Hypothalamus (tissue), 51 donors: ENCODE results near the gene CDK11A.
A peak's percentile ranks its signal among the peaks of the same experiment; 100 is the strongest.
"Not testable (repeated sequence)": the region's sequence is repeated elsewhere in the genome, so short reads cannot be mapped to it uniquely, and the experiment has no call there.

Experiments used
- DNase-seq, 51 donors: peaks; one replicate each; lab custom pipeline; 2025; lab: John Stamatoyannopoulos, UW

The CDK11A gene

DNA sequence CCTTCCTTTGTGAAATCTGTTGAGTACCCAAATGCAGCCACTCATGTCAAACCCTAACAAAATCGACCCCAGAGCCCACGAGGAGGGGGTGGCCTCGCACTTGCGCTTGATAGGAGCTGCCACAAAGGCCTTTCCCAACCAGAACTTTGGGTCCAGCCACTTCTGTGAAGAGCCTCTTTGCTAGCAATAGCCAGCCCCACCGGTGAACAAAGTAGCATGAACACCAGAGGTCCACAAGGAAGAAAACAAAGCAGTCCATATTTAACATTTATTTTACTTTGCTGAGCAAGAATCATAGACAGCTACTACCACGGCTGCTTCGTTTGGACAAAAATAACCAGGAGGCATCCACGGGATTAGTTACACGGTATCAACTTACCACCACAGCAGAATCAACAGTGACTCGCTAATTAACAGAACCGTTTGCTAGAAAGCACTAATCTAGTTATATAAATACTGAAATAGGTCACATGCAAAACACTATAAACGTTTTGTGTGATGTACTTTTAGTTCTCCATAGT lies 3.0 kb upstream of the CDK11A start:
- not testable (repeated sequence) for DNase-seq

DNA sequence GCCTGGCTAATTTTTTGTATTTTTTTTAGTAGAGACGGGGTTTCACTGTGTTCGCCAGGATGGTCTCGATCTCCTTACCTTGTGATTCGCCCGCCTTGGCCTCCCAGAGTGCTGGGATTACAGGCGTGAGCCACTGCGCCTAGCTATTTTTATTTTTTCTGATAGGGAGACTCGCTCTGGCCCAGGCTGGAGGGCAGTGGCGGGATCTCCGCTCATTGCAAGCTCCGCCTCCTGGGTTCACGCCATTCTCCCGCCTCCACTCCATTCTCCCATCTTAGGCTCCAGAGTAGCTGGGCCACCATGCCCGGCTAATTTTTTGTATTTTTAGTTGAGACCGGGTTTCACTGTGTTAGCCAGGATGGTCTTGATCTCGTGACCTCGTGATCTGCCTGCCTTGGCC lies 1.9 kb upstream of the CDK11A start:
- DNase-seq, result not testable (repeated sequence)

DNA sequence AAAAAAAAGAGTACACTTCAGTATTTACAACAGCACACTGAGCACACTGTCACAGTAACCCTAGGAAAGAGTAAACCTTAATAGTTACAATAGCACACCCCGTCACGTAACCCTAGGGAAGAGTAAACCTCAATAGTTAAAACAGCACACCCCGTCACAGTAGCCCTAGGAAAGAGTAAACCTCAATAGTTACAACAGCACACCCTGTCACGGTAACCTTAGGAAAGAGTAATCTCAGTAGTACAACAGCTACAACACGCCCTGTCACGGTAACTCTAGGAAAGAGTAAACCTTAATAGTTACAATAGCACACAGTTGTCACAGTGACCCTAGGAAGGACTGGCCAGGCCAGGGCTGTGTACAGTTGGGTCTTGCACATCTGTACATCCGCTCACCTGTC lies 3.0 kb downstream of the CDK11A start:
- no peak for DNase-seq

DNA sequence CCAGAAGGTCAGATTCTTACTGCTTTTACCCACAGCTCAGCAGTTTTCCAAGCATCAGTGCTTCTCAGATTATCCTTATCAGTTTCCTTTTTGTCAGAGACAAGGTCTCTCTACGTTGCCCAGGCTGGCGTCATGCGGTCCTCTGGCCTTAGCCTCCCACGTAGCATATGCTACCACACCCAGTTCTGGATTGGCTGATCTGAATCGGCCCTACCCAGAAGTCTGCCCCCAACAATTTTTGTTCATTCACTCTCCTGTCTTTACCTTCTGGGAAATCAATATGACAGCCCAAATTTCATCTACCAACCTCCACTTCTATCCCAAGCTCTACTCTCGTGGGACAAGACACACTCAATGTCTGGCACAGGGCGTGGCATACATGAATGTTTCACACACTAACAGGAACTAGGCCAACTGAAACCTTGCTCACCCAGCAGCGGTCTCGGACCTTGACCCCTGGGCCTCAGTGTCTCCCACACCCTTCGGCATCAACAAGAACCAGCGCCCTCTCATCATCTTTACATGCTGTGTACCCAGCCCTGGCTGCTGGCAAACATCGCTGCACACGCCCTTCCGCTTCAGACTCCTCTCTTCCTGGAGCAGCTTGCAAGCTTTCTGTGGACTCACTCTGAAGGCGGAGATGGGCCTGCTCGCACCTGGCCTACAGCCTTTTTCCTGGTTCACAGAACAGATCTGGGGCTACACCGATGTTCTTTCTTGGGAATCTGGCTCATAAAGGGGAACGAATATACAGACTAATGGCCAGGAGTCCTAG lies 8.9 kb downstream of the CDK11A start:
- DNase-seq, result not testable (repeated sequence)

DNA sequence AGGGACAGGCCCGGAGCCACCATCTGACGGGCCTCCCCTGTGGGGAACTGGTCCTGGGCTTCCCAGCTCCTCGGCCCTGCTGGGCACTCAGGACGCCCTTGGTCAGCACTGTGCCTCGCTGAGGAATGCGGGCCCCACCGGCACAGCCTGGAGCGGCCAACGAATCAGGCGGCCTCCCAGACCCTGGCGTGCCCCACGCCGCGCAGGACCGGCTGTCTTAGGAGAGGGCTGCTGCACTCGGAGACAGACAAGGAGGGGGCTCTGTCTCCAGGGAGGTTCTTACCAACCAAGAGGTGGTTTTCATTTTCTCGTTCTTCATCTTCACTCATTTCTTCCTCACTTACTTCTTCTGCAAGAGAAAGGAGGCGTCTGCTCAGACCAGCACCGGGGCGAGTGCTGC lies 16.3 kb downstream of the CDK11A start:
- not testable (repeated sequence) for DNase-seq

DNA sequence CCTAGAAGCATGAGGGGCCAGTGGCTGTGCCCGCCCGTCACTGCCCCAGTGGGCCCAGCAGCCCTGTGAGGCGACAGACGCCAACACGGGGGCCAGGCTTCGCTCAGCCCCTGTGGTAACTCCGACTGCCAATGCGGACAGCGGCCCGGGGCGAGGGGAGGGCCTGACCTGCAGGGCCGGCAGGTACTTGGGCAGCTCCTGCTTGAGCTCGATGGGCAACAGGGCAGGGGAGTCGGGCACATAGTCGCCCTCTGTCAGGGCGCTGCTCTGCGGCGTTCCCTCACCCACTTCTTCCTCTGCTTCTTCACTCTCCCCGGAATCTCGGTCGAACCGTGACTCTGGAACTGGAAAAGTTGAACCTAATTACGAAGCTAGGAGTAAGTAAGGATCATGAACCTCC lies 16.9 kb downstream of the CDK11A start:
- not testable (repeated sequence) for DNase-seq

DNA sequence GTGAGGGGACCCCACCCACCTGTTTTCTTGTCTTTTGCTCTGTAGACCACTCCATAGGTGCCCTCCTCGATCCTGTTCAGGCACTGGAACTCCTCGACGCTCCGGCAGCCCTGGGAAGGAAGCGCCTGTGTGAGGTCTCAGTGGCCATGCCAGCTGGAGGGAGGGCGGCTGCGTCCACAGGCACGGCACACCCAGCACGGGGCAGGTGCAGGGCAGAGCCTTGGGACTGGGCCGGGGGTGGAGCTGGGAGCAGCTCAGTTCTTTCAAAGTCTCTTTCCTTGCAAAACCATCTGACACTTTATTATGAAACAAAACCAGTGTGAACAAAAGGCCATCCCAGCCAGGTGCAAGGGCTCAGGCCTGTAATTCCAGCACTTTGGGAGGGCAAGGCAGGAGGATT lies 18.5 kb downstream of the CDK11A start:
- not testable (repeated sequence) for DNase-seq

DNA sequence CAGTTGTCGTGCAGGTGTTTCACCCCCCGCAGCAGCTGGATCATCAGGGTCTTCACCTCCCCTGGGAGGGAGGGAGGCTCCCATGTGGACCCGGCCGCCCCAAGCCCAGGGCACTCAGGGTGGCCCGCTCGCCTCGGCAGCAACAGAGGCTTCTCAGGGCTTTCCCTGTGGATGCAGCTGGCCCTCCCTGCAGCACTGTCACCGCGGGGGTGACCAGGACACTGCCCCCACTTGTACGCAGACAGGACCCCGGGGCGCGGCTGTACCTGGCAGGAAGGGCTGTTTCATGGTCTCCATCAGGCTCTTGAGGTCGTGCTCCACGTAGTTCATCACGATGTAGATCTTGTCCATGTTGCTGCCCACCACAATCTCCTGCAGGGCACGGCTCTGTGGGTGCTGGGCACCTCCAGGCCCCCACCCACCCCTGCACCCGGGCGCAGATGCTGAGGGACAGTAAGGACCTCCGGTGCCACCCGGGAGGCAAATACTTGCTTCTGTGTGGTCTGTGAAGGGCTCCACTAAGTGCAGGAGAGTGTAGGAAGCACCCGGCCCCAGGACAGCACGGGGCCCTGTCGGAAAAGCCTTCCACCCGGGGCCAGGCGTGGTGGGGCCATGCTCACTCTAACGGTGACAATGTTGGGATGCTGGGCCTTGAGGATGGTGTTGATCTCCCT lies 19.7 kb downstream of the CDK11A start:
- DNase-seq, result not testable (repeated sequence)

DNA sequence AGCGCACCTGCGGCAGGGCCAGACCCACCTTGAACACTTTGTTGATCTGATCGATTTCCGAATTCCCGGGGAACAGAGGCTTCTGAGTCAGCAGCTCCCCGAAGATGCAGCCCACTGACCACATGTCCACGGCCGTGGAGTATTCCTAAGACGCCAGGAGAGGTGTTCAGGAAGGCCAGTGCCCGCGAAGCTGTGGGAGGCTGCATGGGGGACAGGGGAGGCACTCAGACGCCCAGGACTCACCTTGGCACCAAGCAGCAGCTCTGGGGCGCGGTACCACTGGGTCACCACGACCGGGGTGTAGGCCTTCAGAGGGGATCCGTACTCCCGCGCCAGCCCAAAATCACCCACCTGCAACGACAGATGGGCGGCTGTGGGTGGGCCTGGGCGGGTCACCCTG lies 20.4 kb downstream of the CDK11A start:
- no peak for DNase-seq

DNA sequence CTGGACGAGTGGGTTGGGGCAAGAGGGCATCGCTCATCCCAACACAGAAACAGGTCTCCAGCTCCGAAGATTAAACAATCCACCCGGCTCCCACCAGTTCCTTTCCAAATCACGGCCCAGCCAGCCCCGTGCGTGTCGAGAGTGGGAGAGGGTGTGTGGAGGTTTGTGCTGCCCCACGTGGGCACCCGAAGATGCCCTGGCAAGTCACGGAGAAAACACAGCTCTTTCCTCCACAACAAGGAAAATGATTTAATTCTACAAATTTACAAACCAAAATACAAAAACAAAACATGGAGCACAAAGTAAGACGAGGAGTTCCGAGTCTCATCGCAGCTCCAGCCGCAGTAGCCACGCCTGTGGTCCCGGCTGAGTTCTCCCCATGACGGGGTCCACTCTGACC lies 21.7 kb downstream of the CDK11A start:
- not testable (repeated sequence) for DNase-seq

DNA sequence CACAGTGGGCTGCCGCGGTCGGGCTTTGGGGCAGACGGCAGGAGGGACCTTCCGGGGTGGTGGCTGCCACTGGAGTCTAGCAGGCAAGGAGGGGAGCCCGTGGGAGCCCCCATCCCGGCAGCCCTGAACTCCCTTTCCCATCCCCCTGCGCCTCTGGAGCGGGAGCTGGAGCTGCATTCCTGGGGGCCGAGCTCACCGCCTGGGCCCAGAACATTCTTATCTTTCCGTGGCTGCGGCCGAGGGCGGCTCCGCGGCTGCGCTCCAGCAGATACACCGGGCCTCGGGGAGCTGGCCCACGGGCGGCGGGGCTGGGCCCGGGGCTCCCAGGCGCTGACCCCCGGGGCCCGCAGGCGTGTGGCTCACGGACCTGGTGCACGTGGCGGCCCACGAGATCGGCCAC lies 23.6 kb downstream of the CDK11A start:
- DNase-seq, result not testable (repeated sequence)

DNA sequence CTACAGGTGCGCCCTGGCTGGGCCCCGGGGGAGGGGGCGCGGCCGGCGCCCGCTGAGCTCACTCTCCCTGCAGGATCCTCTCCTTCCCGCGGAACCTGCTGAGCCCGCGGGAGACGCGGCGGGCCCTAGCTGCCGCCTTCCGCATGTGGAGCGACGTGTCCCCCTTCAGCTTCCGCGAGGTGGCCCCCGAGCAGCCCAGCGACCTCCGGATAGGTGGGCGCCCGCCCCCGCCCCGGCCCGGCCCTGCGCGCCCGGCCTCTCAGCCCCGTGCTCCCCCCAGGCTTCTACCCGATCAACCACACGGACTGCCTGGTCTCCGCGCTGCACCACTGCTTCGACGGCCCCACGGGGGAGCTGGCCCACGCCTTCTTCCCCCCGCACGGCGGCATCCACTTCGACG lies 24.1 kb downstream of the CDK11A start:
- not testable (repeated sequence) for DNase-seq

DNA sequence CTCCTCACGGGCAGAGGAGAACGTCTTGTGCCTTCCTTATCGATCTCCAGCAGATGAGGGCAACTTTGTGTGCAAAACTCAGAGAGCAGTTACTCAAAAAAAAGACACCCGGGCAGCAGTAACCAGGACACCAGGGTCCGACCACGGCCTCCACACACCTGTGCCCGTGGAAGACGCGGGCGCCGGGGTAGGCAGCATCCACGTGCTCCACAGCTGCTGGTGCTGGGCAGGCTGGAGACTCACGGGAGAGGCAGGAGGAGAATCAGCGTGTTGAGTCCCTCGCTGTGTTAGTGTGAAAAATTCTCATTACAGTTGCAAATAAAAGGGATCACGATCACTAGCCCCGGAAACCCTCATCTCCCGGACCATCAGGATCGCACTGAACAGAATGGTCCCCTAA lies 25.1 kb downstream of the CDK11A start:
- DNase-seq, result not testable (repeated sequence)

DNA sequence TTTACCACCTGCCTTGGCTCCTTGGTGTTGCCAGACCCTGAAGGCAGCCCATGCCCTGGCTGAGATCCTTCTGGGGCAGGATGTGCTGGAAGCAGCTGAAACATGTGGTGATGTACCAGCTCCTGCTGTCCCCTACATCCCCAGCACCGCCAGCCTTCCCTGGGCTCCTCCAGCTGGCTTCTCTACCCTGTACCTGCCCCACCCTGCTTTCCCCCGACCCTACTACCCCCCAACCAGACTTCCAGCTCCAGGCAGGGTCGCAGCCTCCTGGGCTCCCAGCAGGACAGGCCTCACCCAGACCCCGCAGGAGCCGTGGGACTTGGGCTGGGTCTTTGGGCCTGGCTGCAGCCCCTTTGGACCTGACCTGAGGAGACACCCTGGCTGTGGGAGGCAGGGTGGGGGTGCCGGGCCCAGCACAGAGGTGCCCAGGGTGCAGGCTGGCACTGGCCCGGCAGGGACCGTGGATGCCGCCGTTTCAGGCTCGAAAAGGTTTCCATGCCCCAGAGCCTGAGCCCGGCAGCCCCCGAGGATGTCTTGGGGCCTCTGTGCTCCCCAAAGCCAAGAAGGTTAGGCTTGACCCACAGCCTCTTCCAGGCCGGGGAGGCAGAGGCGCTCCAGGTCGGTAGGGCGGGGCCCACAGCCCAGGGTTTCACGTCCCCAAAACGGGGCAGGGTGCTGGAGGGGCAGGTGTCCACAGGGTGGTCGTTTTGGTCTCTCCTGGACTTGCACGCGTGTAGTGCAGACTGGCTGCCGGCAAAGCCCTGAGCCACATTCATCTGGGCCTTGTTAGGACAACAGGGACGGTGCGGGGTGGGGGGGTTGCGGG lies 26.6 kb downstream of the CDK11A start:
- not testable (repeated sequence) for DNase-seq

DNA sequence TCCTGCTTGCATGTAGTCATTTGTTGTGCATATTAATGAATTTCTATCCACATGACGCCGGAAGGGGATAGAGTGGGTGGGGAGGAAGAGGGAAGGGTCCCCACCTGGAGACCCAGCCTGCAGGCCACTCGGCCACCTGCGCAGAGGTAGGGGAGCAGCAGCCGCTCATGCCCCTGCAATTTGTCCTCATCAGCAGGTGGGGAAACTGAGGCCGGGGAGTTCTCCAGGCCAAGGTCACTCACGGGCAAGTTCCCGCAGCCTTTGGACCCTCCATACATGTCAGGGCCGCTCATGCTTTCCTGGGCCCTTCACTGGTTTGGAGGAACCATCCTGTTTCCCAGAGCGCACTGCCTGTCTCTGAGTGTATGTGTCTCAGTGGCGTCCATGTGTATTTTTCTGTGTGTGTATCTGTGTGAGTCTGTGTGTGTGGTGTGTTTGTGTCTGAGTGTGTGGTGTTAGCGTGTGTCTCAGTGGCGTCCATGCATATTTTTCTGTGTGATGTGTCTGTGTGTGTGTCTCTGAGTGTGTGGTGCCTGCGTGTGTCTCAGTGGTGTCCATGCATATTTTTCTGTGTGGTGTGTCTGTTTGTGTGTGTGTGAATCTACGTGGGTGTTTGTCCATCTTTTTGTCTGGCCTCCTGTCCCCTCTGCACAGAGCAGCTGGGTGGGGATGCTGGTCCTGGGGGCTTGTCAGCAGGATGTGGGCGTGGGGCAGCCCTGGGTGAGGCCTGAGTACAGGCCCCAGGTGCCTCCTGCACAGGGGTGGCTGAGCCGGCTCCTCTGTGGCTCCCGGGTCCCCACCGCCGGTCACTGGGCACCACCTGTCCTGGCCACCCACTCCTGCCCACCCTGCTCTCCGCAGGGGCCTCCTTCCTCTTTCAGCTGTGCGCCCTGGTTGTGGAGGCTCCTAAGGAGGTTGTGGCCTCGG lies 27.5 kb downstream of the CDK11A start:
- DNase-seq, result not testable (repeated sequence)

DNA sequence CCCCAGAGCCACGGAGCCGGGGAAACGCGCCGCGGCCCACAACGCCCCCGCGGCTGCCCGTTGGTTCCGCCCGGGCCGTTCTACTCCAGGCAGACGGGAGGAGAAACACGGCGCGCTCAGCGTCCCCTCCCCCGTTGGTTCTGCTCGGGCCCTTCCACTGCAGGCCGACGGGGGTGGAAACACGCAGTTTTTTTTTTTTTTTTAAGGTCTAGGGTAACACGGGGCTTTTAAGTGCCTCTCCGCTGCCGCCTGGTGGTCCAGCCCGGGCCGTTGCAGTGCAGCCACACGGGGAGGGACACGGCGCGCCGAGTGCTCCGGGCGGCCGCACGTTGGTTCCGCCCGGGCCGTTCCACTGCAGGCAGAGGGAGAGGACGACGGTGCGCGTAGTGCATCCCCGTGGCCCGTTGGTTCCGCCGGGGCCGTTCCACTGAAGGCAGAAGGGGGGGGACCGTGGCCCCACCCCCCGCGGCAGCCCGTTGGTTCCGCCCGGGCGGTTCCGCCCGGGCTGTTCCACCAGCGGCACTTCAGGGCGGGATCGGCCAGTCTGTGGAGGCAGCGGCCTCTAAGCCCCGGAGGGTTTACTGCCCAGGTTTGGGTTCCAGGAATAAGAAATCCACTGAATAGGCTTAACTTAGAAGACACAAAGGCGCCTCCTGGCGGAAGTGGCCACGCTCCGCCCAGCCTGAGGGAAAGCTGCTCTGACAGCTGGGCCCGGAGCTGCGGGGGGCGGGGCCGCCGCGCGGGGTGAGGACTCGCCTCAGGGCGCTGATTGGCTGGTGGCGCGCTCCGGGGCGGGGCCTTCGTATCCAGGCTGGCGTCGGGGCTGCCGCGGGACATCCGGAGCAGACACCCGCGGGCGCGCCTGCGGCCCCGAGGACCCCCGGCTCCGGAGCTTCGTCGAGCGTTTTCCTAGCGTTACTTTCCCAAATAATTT lies 31.2 kb downstream of the CDK11A start, which contains the start of gene SLC35E2B:
Gene SLC35E2B (minus strand): TSS at position 82 of the 934 bp plus-strand sequence. CDS start 16,096 bp downstream, outside the sequence.
- peak in 50 of 51 donors; percentile 33 to 95 (median 84) for DNase-seq

DNA sequence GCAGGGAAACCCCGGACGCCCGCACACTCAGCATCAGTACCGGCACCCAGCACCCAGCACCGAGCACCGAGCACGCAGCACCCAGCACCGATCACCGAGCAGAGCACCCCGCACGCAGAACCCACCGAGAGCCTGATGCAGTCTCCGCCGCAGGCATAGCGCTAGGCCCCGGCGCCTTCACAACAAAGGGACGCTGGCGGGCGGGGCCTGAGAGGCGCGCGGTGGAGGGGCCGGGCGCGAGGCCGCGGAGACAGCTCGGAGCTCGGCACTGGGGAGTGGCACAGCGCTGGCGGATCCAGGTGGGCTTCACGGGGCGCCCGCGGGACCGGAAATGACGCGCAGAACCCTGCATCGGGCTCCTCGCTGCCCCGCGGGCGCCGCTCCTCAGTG lies 31.8 kb downstream of the CDK11A start:
- DNase-seq, result peak in 28 of 51 donors; percentile 40 to 90 (median 64)

DNA sequence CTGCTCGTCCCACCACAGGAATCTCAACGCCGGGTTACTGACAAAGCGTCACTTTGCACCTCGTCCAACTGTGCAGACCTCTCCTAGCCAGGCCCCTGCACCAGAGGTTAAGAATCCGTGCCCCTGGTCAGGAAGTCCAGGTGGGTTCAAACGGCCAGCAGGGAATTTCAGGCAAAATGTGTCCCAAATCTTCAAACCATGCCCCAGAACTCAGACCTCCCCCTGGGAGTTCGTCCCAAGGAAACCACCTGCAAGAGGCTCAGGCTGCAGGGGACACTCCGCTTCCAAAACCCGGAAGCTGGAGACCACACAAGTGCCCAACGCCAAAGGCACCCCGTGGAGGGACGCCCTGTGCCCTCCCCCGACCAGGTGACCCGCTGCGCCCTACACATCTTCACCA lies 32.7 kb downstream of the CDK11A start:
- DNase-seq, result not testable (repeated sequence)

DNA sequence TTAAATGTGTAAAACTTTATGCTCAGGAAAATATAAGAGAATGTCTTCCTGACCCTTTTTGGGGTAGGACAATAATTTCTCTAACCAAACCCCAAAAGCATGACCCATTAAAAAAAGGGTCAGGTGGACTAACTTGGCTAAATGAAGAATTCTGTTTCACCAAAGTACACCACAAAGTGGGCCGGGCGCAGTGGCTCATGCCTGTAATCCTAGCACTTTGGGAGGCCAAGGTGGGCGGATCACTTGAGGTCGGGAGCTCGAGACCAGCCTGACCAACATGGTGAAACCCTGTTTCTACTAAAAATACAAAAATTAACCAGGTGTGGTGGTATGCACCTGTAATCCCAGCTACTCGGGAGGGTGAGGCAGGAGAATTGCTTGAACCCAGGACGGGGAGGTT lies 34.6 kb downstream of the CDK11A start:
- not testable (repeated sequence) for DNase-seq
